HepG2 (cell line): ENCODE results near the gene PPP1R8. TPM values are rescaled to one million over a fixed set of nuclear protein-coding genes. Genes with fewer than 3 reads are reported as not detected.
A peak's percentile ranks its signal among the peaks of the same experiment; 100 is the strongest.
"Not testable (repeated sequence)": the region's sequence is repeated elsewhere in the genome, so short reads cannot be mapped to it uniquely, and the experiment has no call there.

Source experiments
- ATAC-seq: fragments of 200-7000 bp; cut with Tn5 transposase; 3 replicates; pipeline ENCODE4 v1.9.1; 2020; ENCODE audit warnings: mild to moderate bottlenecking, moderate library complexity
- BruUV-seq: library from RNA; stranded (reverse); fragments of 400-500 nt; replicated peaks from 2 replicates; lab custom pipeline; 2021; lab: Mats Ljungman, UMichigan
- CTCF ChIA-PET: fragments of 300-600 bp; formaldehyde crosslinking; extraction: SDS; loops from one replicate; lab custom pipeline; 2021; ENCODE audit warnings: low total read pairs, inconsistent platforms, low intra/inter-chr PET ratio; lab: Yijun Ruan, JAX
- POLR2A ChIA-PET: fragments of 350-600 bp; sonication (Branson Sonifier 250); formaldehyde crosslinking; loops from one replicate; lab custom pipeline; 2020; ENCODE audit warnings: antibody characterized with exemption, inconsistent platforms; lab: Yijun Ruan, JAX
- DNase-seq: peaks from one replicate; pipeline ENCODE4 v3.0.0-alpha.2; 2015; ENCODE audit warnings: low spot score
- FAIRE-seq: peaks from 3 replicates; lab custom pipeline; 2011; peaks lifted over from hg19 to GRCh38; lab: Jason Lieb, UNC
- H2AFZ ChIP-seq: one replicate; pipeline ENCODE4 v1.6.1; 2011; ENCODE audit warnings: low read length, inconsistent platforms
- H3K27ac ChIP-seq: fragments of 300-600 bp; 3 replicates; pipeline ENCODE4 v1.8.0; 2011; ENCODE audit warnings: mixed run types, mild to moderate bottlenecking, mixed read lengths, low read length, inconsistent platforms; ENCODE audit not compliant: insufficient read depth; ENCODE audit errors: extremely low read length
- H3K27me3 ChIP-seq, 2 experiments: fragments of 200-600 bp in 1 of 2; 2 replicates in 1 of 2; 3 replicates in 1 of 2; pipeline versions ENCODE4 v1.6.0 to v1.8.0; 2011; ENCODE audit warnings: low read length in 2 of 2, mild to moderate bottlenecking in 2 of 2, moderate library complexity in 2 of 2, inconsistent platforms in 1 of 2; ENCODE audit not compliant: insufficient read depth in 2 of 2, control insufficient read depth in 1 of 2
- H3K36me3 ChIP-seq, 2 experiments: fragments of 200-600 bp in 1 of 2; replicated peaks in 1 of 2; 2 replicates in 1 of 2; 3 replicates in 1 of 2; pipeline versions ENCODE4 v1.5.1 to v1.8.0; 2011; ENCODE audit warnings: low read length in 2 of 2, inconsistent platforms in 1 of 2; ENCODE audit not compliant: insufficient read depth in 2 of 2, control insufficient read depth in 1 of 2
- H3K4me1 ChIP-seq: 2 replicates; pipeline ENCODE4 v1.5.1; 2012; ENCODE audit warnings: low read length, inconsistent platforms; ENCODE audit not compliant: insufficient read depth
- H3K4me2 ChIP-seq: 2 replicates; pipeline ENCODE4 v1.6.0; 2011; ENCODE audit warnings: low read depth, low read length, inconsistent platforms
- H3K4me3 ChIP-seq, 3 experiments: fragments of 200-600 bp in 1 of 3; sonication (generic), shearing (Covaris generic) in 1 of 3; replicated peaks in 1 of 3; 2 replicates each; pipeline ENCODE4 v1.5.1; 2011 to 2016; ENCODE audit warnings: low read length in 3 of 3, inconsistent platforms in 2 of 3, low read depth in 2 of 3, mild to moderate bottlenecking in 2 of 3, control low read depth in 1 of 3, mixed read lengths in 1 of 3; ENCODE audit not compliant: insufficient read depth in 1 of 3
- H3K79me2 ChIP-seq: one replicate; pipeline ENCODE4 v1.6.1; 2011; ENCODE audit warnings: low read length, inconsistent platforms; ENCODE audit not compliant: insufficient read depth
- H3K9ac ChIP-seq: 2 replicates; pipeline ENCODE4 v1.6.0; 2011; ENCODE audit warnings: mild to moderate bottlenecking, low read depth, low read length, inconsistent platforms; ENCODE audit not compliant: insufficient read depth
- H3K9me3 ChIP-seq: 2 replicates; pipeline ENCODE4 v1.5.1; 2012; ENCODE audit warnings: mild to moderate bottlenecking, low read length
- H4K20me1 ChIP-seq: 2 replicates; pipeline ENCODE4 v1.6.0; 2011; ENCODE audit warnings: inconsistent platforms, mild to moderate bottlenecking, low read length, moderate library complexity; ENCODE audit not compliant: insufficient read depth
- CC2D1A ChIP-seq: sonication (generic); formaldehyde crosslinking; IDR thresholded peaks from 2 replicates; pipeline ENCODE4 v1.8.1; 2023; ENCODE audit warnings: mild to moderate bottlenecking, missing genetic modification reagents
- ZMYM3 ChIP-seq: sonication (generic); formaldehyde crosslinking; IDR thresholded peaks from 2 replicates; pipeline ENCODE4 v1.5.1; 2020; ENCODE audit warnings: mild to moderate bottlenecking, missing genetic modification reagents
- ZNF768 ChIP-seq: sonication (generic); formaldehyde crosslinking; IDR thresholded peaks from 2 replicates; pipeline ENCODE4 v1.4.0; 2020; ENCODE audit warnings: missing genetic modification reagents
- WGBS: methylation state at CpG from one replicate; pipeline ENCODE4 v1.1.6; 2017; ENCODE audit warnings: low lambda C conversion rate; 5-methylcytosine and 5-hydroxymethylcytosine counted together
- in situ Hi-C: cut with HindIII; loops from 2 replicates; pipeline ENCODE4 v1.10.0; 2017; ENCODE audit warnings: low pct_unique_long_range_greater_than_20kb; ENCODE audit not compliant: extremely low pct_ligation_motif_present
- intact Hi-C: fragments of 100-400 bp; cut with micrococcal nuclease; formaldehyde crosslinking; loops from one replicate; pipeline ENCODE4 v1.10.0; 2022; ENCODE audit not compliant: unreplicated experiment
- polyA plus RNA-seq, 8 experiments: library from polyadenylated mRNA; depleted of rRNA in 3 of 8; stranded (reverse) in 7 of 8; unstranded in 1 of 8; fragments of >200 nt; fragmentation: Illumina TruSeq in 4 of 8; extraction: Trizol in 4 of 8; gene quantifications; 2 replicates each; pipeline versions ENCODE4 v1.2.1 to v1.2.3, GENCODE V29; 2011 to 2016; ENCODE audit warnings: low read depth in 4 of 8, missing spikeins in 1 of 8, mixed read lengths in 1 of 8; ENCODE audit not compliant: insufficient read depth in 1 of 8
- total RNA-seq, 5 experiments: library from RNA; depleted of rRNA; stranded (reverse); fragments of >200 nt; fragmentation: Illumina TruSeq; extraction: Trizol; gene quantifications; 2 replicates each; pipeline ENCODE4 v1.2.3, GENCODE V29; 2016; ENCODE audit warnings: low read depth in 1 of 5

PPP1R8 gene
- total and polyA plus RNA-seq, 2 of the 13 experiments (the other 11 are each of a cell fraction or from before 2014, with no cell fraction given): 38.3 to 62.2 TPM

GRCh38 chr1:27869719-27870085 is 39.1 kb downstream of the PPP1R8 start:
- ATAC-seq (no peak), FAIRE-seq (no peak), DNase-seq (no peak)
- no peaks in the 10 kb centered on the region for H3K9me3 ChIP-seq
- H3K4me3 ChIP-seq: peak overlapping the region in 1 of 3 experiments; percentile 59; a peak in 1 of 6 replicates
- TF ChIP-seq CC2D1A (CRISPR knock-in tag): no peak
- TF ChIP-seq ZNF768 (CRISPR knock-in tag): peak; percentile 83; the same call in 1 of the 2 replicates
- TF ChIP-seq ZMYM3 (CRISPR knock-in tag): peak; percentile 63
- WGBS: 0% methylated on average over 1 of the region's 1 CpG
- peaks cover 0 to 15% of the 10 kb centered on the region in 2 experiments; a peak in 2 of 5 replicates for H3K27me3 ChIP-seq
- H3K4me2 ChIP-seq: peak overlapping the region; percentile 78
- H3K36me3 ChIP-seq: no peaks in the 10 kb centered on the region
- in situ Hi-C loops: loop anchor here (10.0 kb wide), 1 partner anchor 335 kb away; no protein-coding TSS in a partner anchor
- ChIA-PET CTCF (no interaction called here), POLR2A (no interaction called here)
- peak overlapping the region; percentile 38 for H2AFZ ChIP-seq
- no peak overlapping the region for H3K9ac ChIP-seq
- peaks cover 50% of the 10 kb centered on the region for H3K4me1 ChIP-seq
- no peaks in the 10 kb centered on the region for H4K20me1 ChIP-seq
- no peaks in the 10 kb centered on the region for H3K79me2 ChIP-seq
- BruUV-seq: no TSS peak
- intact Hi-C loops: loop anchor here (10.0 kb wide), 1 partner anchor 55 kb away; no protein-coding TSS in a partner anchor
- no peak overlapping the region for H3K27ac ChIP-seq

GRCh38 chr1:27871076-27871475 is 40.5 kb downstream of the PPP1R8 start:
- H3K79me2 ChIP-seq, H3K36me3 ChIP-seq, H2AFZ ChIP-seq, H3K4me3 ChIP-seq, H3K9ac ChIP-seq, DNase-seq, intact Hi-C loops, FAIRE-seq, H3K9me3 ChIP-seq, POLR2A ChIA-PET, H4K20me1 ChIP-seq, H3K4me2 ChIP-seq, in situ Hi-C loops, CTCF ChIA-PET, BruUV-seq, H3K27ac ChIP-seq, ATAC-seq: not testable (repeated sequence)
- Histone ChIP-seq H3K27me3 (peaks cover 0 to 15% of the 10 kb centered on the region in 2 experiments; a peak in 2 of 5 replicates), H3K4me1 (peaks cover 50% of the 10 kb centered on the region)
- WGBS: 75% methylated on average over 7 of the region's 7 CpGs
